ENCODE measurements around the gene ERBB4.

The ERBB4 gene

GRCh38 chr2:211875488-211875887, 663.1 kb downstream of the ERBB4 start:
- DNase-seq: no peak

GRCh38 chr2:211868996-211869533, 669.5 kb downstream of the ERBB4 start:
- no peak for DNase-seq

GRCh38 chr2:211867845-211868451, 670.7 kb downstream of the ERBB4 start:
- no peak for DNase-seq

GRCh38 chr2:211864328-211864727, 674.3 kb downstream of the ERBB4 start:
- DNase-seq: no peak

- DNase-seq: no peak
These were observed 678.4 kb downstream of the ERBB4 start for GRCh38 chr2:211860224-211860623.

- no peak for DNase-seq
These were observed 683.8 kb downstream of the ERBB4 start for GRCh38 chr2:211854832-211855231.

- no peak for DNase-seq
These were observed 691.9 kb downstream of the ERBB4 start for GRCh38 chr2:211846714-211847113.

GRCh38 chr2:211846036-211846400, 692.6 kb downstream of the ERBB4 start:
- DNase-seq: no peak

GRCh38 chr2:211845338-211846035, 693.1 kb downstream of the ERBB4 start:
- no peak for DNase-seq

GRCh38 chr2:211837706-211838105, 700.9 kb downstream of the ERBB4 start:
- no peak for DNase-seq

GRCh38 chr2:211837206-211837605, 701.4 kb downstream of the ERBB4 start:
- DNase-seq: no peak

- DNase-seq: no peak
These were observed 702.2 kb downstream of the ERBB4 start for GRCh38 chr2:211836409-211836808.

GRCh38 chr2:211835695-211836094, 702.9 kb downstream of the ERBB4 start:
- no peak for DNase-seq

GRCh38 chr2:211833582-211834279, 704.9 kb downstream of the ERBB4 start:
- DNase-seq: no peak

GRCh38 chr2:211829725-211830124, 708.9 kb downstream of the ERBB4 start:
- no peak for DNase-seq

GRCh38 chr2:211823886-211824479, 714.6 kb downstream of the ERBB4 start:
- DNase-seq: no peak

- DNase-seq: no peak
These were observed 715.8 kb downstream of the ERBB4 start for GRCh38 chr2:211822686-211823335.

GRCh38 chr2:211816754-211817153, 721.8 kb downstream of the ERBB4 start:
- no peak for DNase-seq

- DNase-seq: no peak
These were observed 726.0 kb downstream of the ERBB4 start for GRCh38 chr2:211812587-211812986.

GRCh38 chr2:211802666-211803065, 735.9 kb downstream of the ERBB4 start:
- DNase-seq: no peak

- no peak for DNase-seq
These were observed 738.6 kb downstream of the ERBB4 start for GRCh38 chr2:211800001-211800400.

- DNase-seq: no peak
These were observed 739.7 kb downstream of the ERBB4 start for GRCh38 chr2:211798868-211799267.

GRCh38 chr2:211793690-211794089, 744.9 kb downstream of the ERBB4 start:
- peak; percentile 83 for DNase-seq
